GM19240 (cell line): Measurements from ENCODE around the gene MMP19.
"Not testable (repeated sequence)": the region's sequence is repeated elsewhere in the genome, so short reads cannot be mapped to it uniquely, and the experiment has no call there.

ENCODE experiments used
- DNase-seq: peaks from one replicate; pipeline ENCODE4 v3.0.0; 2011; ENCODE audit warnings: low spot score; ENCODE audit not compliant: insufficient read length

The MMP19 gene

GRCh38 chr12:55843431-55843830 lies 695 bp upstream of the MMP19 start:
- no peak for DNase-seq

- no peak for DNase-seq
These were observed 2.0 kb downstream of the MMP19 start for GRCh38 chr12:55840581-55841351.

GRCh38 chr12:55839345-55840140 lies 3.2 kb downstream of the MMP19 start:
- DNase-seq: no peak

- DNase-seq: no peak
These were observed 4.4 kb downstream of the MMP19 start for GRCh38 chr12:55838361-55838760.

GRCh38 chr12:55834400-55834799 lies 8.3 kb downstream of the MMP19 start:
- DNase-seq: not testable (repeated sequence)

GRCh38 chr12:55833056-55833455 lies 9.7 kb downstream of the MMP19 start:
- no peak for DNase-seq

- DNase-seq: no peak
These were observed 11.3 kb downstream of the MMP19 start for GRCh38 chr12:55831447-55831815.

- DNase-seq: peak; percentile 38
These were observed 11.9 kb downstream of the MMP19 start for GRCh38 chr12:55830601-55831446.

- no peak for DNase-seq
These were observed 12.7 kb downstream of the MMP19 start for GRCh38 chr12:55829967-55830600.

- DNase-seq: no peak
These were observed 14.4 kb downstream of the MMP19 start for GRCh38 chr12:55828357-55828756.

GRCh38 chr12:55827806-55828205 lies 14.9 kb downstream of the MMP19 start:
- DNase-seq: no peak

- DNase-seq: no peak
These were observed 18.0 kb downstream of the MMP19 start for GRCh38 chr12:55824726-55825125.

GRCh38 chr12:55823419-55823818 lies 19.3 kb downstream of the MMP19 start:
- no peak for DNase-seq

- DNase-seq: no peak
These were observed 20.5 kb downstream of the MMP19 start for GRCh38 chr12:55822228-55822627.

- no peak for DNase-seq
These were observed 22.1 kb downstream of the MMP19 start for GRCh38 chr12:55820679-55821078.

GRCh38 chr12:55818886-55819285 lies 23.9 kb downstream of the MMP19 start:
- DNase-seq: no peak

GRCh38 chr12:55818140-55818728 lies 24.5 kb downstream of the MMP19 start:
- no peak for DNase-seq

GRCh38 chr12:55817345-55818139 lies 25.2 kb downstream of the MMP19 start, which contains the start of the genes ORMDL2 and SARNP:
ORMDL2 (plus strand) TSS chr12:55818041; CDS start chr12:55819000, 959 bp downstream.
SARNP (minus strand) TSS chr12:55817724; CDS start chr12:55817701, 23 bp downstream.
- peak; percentile 89 for DNase-seq

GRCh38 chr12:55816881-55817344 lies 25.8 kb downstream of the MMP19 start:
- DNase-seq: no peak

- no peak for DNase-seq
These were observed 27.3 kb downstream of the MMP19 start for GRCh38 chr12:55815473-55815872.
